Bronchial epithelial cell (primary cell): Measurements from ENCODE around the gene LHX6. TPM values are rescaled to one million over a fixed set of nuclear protein-coding genes. Genes with fewer than 3 reads are reported as not detected.

Experiments
- DNase-seq: peaks from one replicate; pipeline ENCODE4 v3.0.0-alpha.2; 2010; ENCODE audit warnings: low read depth
- FAIRE-seq: peaks from 2 replicates; lab custom pipeline; 2011; peaks lifted over from hg19 to GRCh38; lab: Jason Lieb, UNC
- H3K27me3 ChIP-seq: 2 replicates; pipeline ENCODE4 v1.5.1; 2011; ENCODE audit warnings: low read length; ENCODE audit not compliant: control insufficient read depth, insufficient read depth
- H3K36me3 ChIP-seq: 2 replicates; pipeline ENCODE4 v1.5.1; 2011; ENCODE audit warnings: low read length; ENCODE audit not compliant: control insufficient read depth, insufficient read depth
- H3K4me3 ChIP-seq: 2 replicates; pipeline ENCODE4 v1.5.1; 2011; ENCODE audit warnings: mild to moderate bottlenecking, low read depth, low read length, control low read depth
- CTCF ChIP-seq: IDR thresholded peaks from 2 replicates; pipeline ENCODE4 v1.5.1; 2011; ENCODE audit warnings: mild to moderate bottlenecking, moderate library complexity, low read length, control low read depth, inconsistent platforms; ENCODE audit not compliant: insufficient read depth, severe bottlenecking
- total RNA-seq: library from RNA; depleted of rRNA; stranded (reverse); fragments of >200 nt; gene quantifications from 2 replicates; pipeline ENCODE4 v1.2.1, GENCODE V29; 2014

Gene LHX6
- total RNA-seq, 1 donor from 2014 or later: 0.26 TPM

DNA sequence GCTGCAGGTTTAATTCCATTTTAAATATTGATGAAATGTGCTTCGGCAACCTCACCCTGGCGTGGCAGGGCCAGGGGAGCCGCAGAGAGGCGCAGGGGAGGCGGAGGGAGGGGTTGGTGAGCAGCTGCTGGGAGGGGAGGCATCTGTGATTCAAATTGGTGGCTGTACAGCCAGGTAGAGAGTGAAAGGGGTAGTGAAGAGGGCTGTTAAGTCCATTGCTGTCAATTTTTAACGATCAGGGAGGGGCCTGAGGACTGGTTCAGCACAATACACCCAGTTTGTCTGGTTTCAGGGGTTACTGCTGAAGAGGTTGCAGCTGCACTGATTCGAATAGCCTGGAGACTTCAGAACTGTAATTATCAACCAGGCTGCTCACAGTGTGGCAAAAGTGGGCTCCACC is 31.3 kb downstream of the LHX6 start:
- Histone ChIP-seq H3K4me3 (no peak overlapping the region), H3K27me3 (peaks cover 3% of the 10 kb centered on the region), H3K36me3 (no peaks in the 10 kb centered on the region)
- no peak for TF ChIP-seq CTCF
- FAIRE-seq (no peak), DNase-seq (no peak)

DNA sequence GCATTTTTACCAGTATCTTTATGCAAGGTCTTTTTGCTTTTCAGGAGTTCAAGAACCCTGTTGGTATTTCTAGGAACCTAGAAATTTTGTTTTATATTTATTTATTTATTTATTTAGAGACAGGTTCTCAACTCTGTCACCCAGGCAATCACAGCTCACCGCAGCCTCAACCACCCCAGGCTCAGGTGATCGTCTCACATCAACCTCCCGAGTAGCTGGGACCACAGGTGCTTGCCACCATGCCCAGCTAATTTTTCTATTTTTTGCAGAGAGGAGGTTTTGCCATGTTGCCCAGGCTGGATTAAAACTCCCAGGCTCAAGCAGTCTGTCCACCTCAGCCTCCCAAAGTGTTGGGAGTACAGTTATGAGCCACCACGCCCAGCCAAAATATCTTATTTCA is 32.9 kb downstream of the LHX6 start:
- Histone ChIP-seq H3K4me3 (no peak overlapping the region), H3K36me3 (no peaks in the 10 kb centered on the region), H3K27me3 (peaks cover 3% of the 10 kb centered on the region)
- no peak for FAIRE-seq
- DNase-seq: no peak
- TF ChIP-seq CTCF: no peak

GRCh38 chr9:122193651-122194050 is 35.1 kb downstream of the LHX6 start:
- H3K4me3 ChIP-seq: no peak overlapping the region
- no peak for TF ChIP-seq CTCF
- FAIRE-seq (no peak), DNase-seq (no peak)
- peaks cover 3% of the 10 kb centered on the region for H3K27me3 ChIP-seq
- H3K36me3 ChIP-seq: no peaks in the 10 kb centered on the region

DNA sequence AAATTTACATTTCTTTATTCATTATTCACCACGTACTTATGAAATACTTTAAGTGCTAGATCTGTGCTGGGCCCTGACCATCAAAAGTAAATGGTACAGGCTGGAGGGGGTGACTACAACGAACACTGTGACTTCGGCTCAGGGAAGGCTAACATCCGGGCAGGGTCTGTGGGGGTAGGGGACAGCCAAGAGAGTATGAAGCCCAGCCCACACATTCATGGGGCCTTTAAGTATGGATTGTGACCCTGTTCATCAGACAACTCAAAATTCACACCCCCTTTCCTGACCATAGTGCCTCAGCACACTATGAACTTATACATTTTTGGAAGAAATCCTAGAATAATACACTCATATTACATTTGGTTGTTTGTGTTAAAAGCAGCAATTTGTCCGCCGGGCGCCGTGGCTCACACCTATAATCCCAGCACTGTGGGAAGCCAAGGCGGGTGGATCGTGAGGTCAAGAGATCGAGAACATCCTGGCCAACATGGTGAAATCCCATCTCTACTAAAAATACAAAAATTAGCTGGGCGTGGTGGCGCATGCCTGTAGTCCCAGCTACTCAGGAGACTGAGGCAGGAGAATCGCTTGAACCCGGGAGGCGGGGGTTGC is 35.7 kb downstream of the LHX6 start:
- FAIRE-seq: no peak
- Histone ChIP-seq H3K27me3 (peaks cover 3% of the 10 kb centered on the region), H3K4me3 (no peak overlapping the region), H3K36me3 (no peaks in the 10 kb centered on the region)
- DNase-seq: no peak
- TF ChIP-seq CTCF: no peak

- H3K36me3 ChIP-seq: no peaks in the 10 kb centered on the region
- no peaks in the 10 kb centered on the region for H3K27me3 ChIP-seq
- DNase-seq (no peak), FAIRE-seq (no peak)
- no peak overlapping the region for H3K4me3 ChIP-seq
- peak; percentile 5 for TF ChIP-seq CTCF
Observed at GRCh38 chr9:122192261-122192875, 36.4 kb downstream of the LHX6 start.
